H1 (cell line): Measurements from ENCODE around the gene TIMMDC1. TPM values are rescaled to one million over a fixed set of nuclear protein-coding genes. Genes with fewer than 3 reads are reported as not detected.
A peak's percentile ranks its signal among the peaks of the same experiment; 100 is the strongest.

Source experiments
- CTCF ChIA-PET: fragments of 300-600 bp; sonication (Branson Sonifier 250); formaldehyde crosslinking; loops from one replicate; lab custom pipeline; 2021; ENCODE audit not compliant: partially characterized antibody; lab: Charles Lee
- POLR2A ChIA-PET: fragments of 300-600 bp; sonication (Branson Sonifier 250); formaldehyde crosslinking; loops from one replicate; lab custom pipeline; 2021; ENCODE audit warnings: inconsistent platforms; ENCODE audit not compliant: partially characterized antibody; lab: Charles Lee
- DNase-seq, 2 experiments: peaks; one replicate each; pipeline versions ENCODE4 v3.0.0 to v3.0.0-alpha.2; 2010 to 2022; ENCODE audit warnings: low spot score in 2 of 2, low read depth in 1 of 2, mixed read lengths in 1 of 2
- FAIRE-seq: peaks from 2 replicates; lab custom pipeline; 2011; peaks lifted over from hg19 to GRCh38; lab: Jason Lieb, UNC
- H2AFZ ChIP-seq: 2 replicates; pipeline ENCODE4 v1.8.1; 2012; ENCODE audit warnings: low read length, inconsistent platforms
- H2AK5ac ChIP-seq: 2 replicates; pipeline ENCODE4 v1.6.1; 2013; ENCODE audit warnings: low read depth, low read length
- H2BK120ac ChIP-seq: replicated peaks from 2 replicates; pipeline ENCODE3; 2013; ENCODE audit warnings: low read depth, low read length, inconsistent platforms
- H2BK12ac ChIP-seq: 2 replicates; pipeline ENCODE4 v1.6.1; 2013; ENCODE audit warnings: low read depth, low read length
- H2BK15ac ChIP-seq: 2 replicates; pipeline ENCODE4 v1.6.1; 2013; ENCODE audit warnings: low read length
- H2BK20ac ChIP-seq: 2 replicates; pipeline ENCODE4 v1.6.1; 2013; ENCODE audit warnings: low read length
- H2BK5ac ChIP-seq: 2 replicates; pipeline ENCODE4 v1.6.1; 2013; ENCODE audit warnings: low read depth, low read length
- H3K14ac ChIP-seq: 2 replicates; pipeline ENCODE4 v1.6.1; 2013; ENCODE audit warnings: inconsistent platforms; ENCODE audit not compliant: insufficient read length
- H3K18ac ChIP-seq: 2 replicates; pipeline ENCODE4 v1.6.1; 2013; ENCODE audit warnings: low read length; ENCODE audit errors: extremely low read depth
- H3K23ac ChIP-seq: 2 replicates; pipeline ENCODE4 v1.6.1; 2013; ENCODE audit warnings: inconsistent platforms; ENCODE audit not compliant: insufficient read length
- H3K23me2 ChIP-seq: 2 replicates; pipeline ENCODE4 v1.6.1; 2013; ENCODE audit warnings: low read depth, low read length
- H3K27ac ChIP-seq: 2 replicates; pipeline ENCODE4 v1.6.1; 2011; ENCODE audit warnings: low read depth, low read length, inconsistent platforms
- H3K27me3 ChIP-seq, 4 experiments: replicated peaks in 1 of 4; 1 replicate in 1 of 4; 2 replicates in 3 of 4; pipeline versions ENCODE4 v1.6.1 to v1.8.1; 2011 to 2013; ENCODE audit warnings: low read length in 3 of 4, mild to moderate bottlenecking in 3 of 4, inconsistent platforms in 2 of 4, mixed read lengths in 2 of 4, moderate library complexity in 1 of 4; ENCODE audit not compliant: control insufficient read depth in 3 of 4, insufficient read depth in 3 of 4; ENCODE audit errors: extremely low read depth in 1 of 4
- H3K36me3 ChIP-seq, 4 experiments: 2 replicates each; pipeline versions ENCODE4 v1.6.1 to v1.8.1; 2011 to 2013; ENCODE audit warnings: mild to moderate bottlenecking in 4 of 4, low read length in 3 of 4, moderate library complexity in 2 of 4, control low read depth in 1 of 4, inconsistent platforms in 1 of 4; ENCODE audit not compliant: insufficient read depth in 4 of 4, control insufficient read depth in 2 of 4
- H3K4ac ChIP-seq: replicated peaks from 2 replicates; pipeline ENCODE3; 2013; ENCODE audit warnings: low read length, low read depth, mixed read lengths, inconsistent platforms; ENCODE audit not compliant: insufficient read length
- H3K4me1 ChIP-seq, 4 experiments: replicated peaks in 1 of 4; 1 replicate in 1 of 4; 2 replicates in 3 of 4; pipeline versions ENCODE4 v1.6.1 to v1.8.1; 2011 to 2013; ENCODE audit warnings: low read length in 3 of 4, inconsistent platforms in 2 of 4, mixed read lengths in 1 of 4; ENCODE audit not compliant: insufficient read depth in 4 of 4, control insufficient read depth in 3 of 4
- H3K4me2 ChIP-seq, 2 experiments: 2 replicates each; pipeline versions ENCODE4 v1.6.1 to v1.8.1; 2011 to 2013; ENCODE audit warnings: low read depth in 2 of 2, low read length in 2 of 2, control low read depth in 1 of 2, inconsistent platforms in 1 of 2, mild to moderate bottlenecking in 1 of 2; ENCODE audit not compliant: insufficient read depth in 1 of 2
- H3K4me3 ChIP-seq, 4 experiments: fragments of 200-600, 300-600 bp in 1 of 4; sonication (generic), shearing (Covaris generic), sonication (Bioruptor Twin) in 1 of 4; 2 replicates each; pipeline versions ENCODE4 v1.5.1 to v1.8.1; 2011 to 2016; ENCODE audit warnings: low read length in 4 of 4, low read depth in 3 of 4, control low read depth in 2 of 4, inconsistent platforms in 2 of 4, mild to moderate bottlenecking in 2 of 4, mixed read lengths in 1 of 4, moderate library complexity in 1 of 4; ENCODE audit not compliant: insufficient read depth in 2 of 4; ENCODE audit errors: extremely low read depth in 1 of 4
- H3K56ac ChIP-seq: replicated peaks from 2 replicates; pipeline ENCODE3; 2013; ENCODE audit warnings: low read depth, mild to moderate bottlenecking, mixed read lengths, low read length, inconsistent platforms; ENCODE audit not compliant: insufficient read length
- H3K79me1 ChIP-seq: 2 replicates; pipeline ENCODE4 v1.6.1; 2013; ENCODE audit warnings: low read depth, low read length, control low read depth
- H3K79me2 ChIP-seq, 2 experiments: 2 replicates each; pipeline versions ENCODE4 v1.6.1 to v1.8.1; 2012 to 2013; ENCODE audit warnings: low read length in 2 of 2, mild to moderate bottlenecking in 2 of 2, inconsistent platforms in 1 of 2; ENCODE audit not compliant: insufficient read depth in 2 of 2, control insufficient read depth in 1 of 2
- H3K9ac ChIP-seq, 4 experiments: replicated peaks in 1 of 4; 1 replicate in 1 of 4; 2 replicates in 3 of 4; pipeline versions ENCODE4 v1.6.1 to v1.8.1; 2011 to 2013; ENCODE audit warnings: low read depth in 3 of 4, low read length in 3 of 4, control low read depth in 2 of 4, mild to moderate bottlenecking in 2 of 4, moderate library complexity in 2 of 4, inconsistent platforms in 1 of 4; ENCODE audit errors: extremely low read depth in 1 of 4
- H3K9me3 ChIP-seq, 2 experiments: 2 replicates each; pipeline versions ENCODE4 v1.6.1 to v1.8.1; 2012 to 2013; ENCODE audit warnings: mild to moderate bottlenecking in 2 of 2, moderate library complexity in 2 of 2, control low read depth in 1 of 2, inconsistent platforms in 1 of 2, low read depth in 1 of 2, low read length in 1 of 2, mixed read lengths in 1 of 2; ENCODE audit not compliant: insufficient read depth in 2 of 2
- H4K20me1 ChIP-seq, 2 experiments: replicated peaks in 1 of 2; 2 replicates each; pipeline versions ENCODE3 to v1.8.1; 2011 to 2013; ENCODE audit warnings: inconsistent platforms in 2 of 2, low read length in 2 of 2, mild to moderate bottlenecking in 1 of 2; ENCODE audit not compliant: insufficient read depth in 2 of 2, control insufficient read depth in 1 of 2
- H4K5ac ChIP-seq: 2 replicates; pipeline ENCODE4 v1.6.1; 2013; ENCODE audit warnings: low read length, low read depth, mixed read lengths, inconsistent platforms; ENCODE audit not compliant: insufficient read length
- H4K8ac ChIP-seq: 2 replicates; pipeline ENCODE4 v1.8.0; 2013; ENCODE audit warnings: mild to moderate bottlenecking, moderate library complexity, low read length, inconsistent platforms; ENCODE audit not compliant: insufficient read depth; ENCODE audit errors: extremely low read depth
- H4K91ac ChIP-seq: replicated peaks from 2 replicates; pipeline ENCODE3; 2013; ENCODE audit warnings: low read length, mixed read lengths, inconsistent platforms; ENCODE audit not compliant: insufficient read length
- EZH2 ChIP-seq: fragments of 200-600 bp; sonication (generic); IDR thresholded peaks from 2 replicates; pipeline ENCODE4 v1.7.1; 2012; ENCODE audit warnings: low read depth, mild to moderate bottlenecking, moderate library complexity, low read length, inconsistent platforms; ENCODE audit not compliant: severe bottlenecking
- GTF2F1 ChIP-seq: IDR thresholded peaks from 2 replicates; pipeline ENCODE4 v1.6.1; 2012; ENCODE audit warnings: low read depth, low read length, improper control_type of control experiment, borderline replicate concordance
- RXRA ChIP-seq: IDR thresholded peaks from 2 replicates; pipeline ENCODE4 v1.6.1; 2011; ENCODE audit warnings: low read depth, mild to moderate bottlenecking, low read length, moderate library complexity; ENCODE audit not compliant: insufficient read depth
- SIX5 ChIP-seq: IDR thresholded peaks from 2 replicates; pipeline ENCODE4 v1.6.1; 2011; ENCODE audit warnings: mild to moderate bottlenecking, low read depth, low read length
- WGBS, 2 experiments: shearing (Covaris generic) in 1 of 2; methylation state at CpG; one replicate each; pipeline versions ENCODE4 v1.1.6 to v1.1.7; 2013 to 2015; ENCODE audit warnings: low lambda C conversion rate in 2 of 2, mixed read lengths in 2 of 2, inconsistent platforms in 1 of 2, low coverage in 1 of 2, missing lambda C conversion rate in 1 of 2; ENCODE audit not compliant: insufficient replicate concordance in 2 of 2, insufficient coverage in 1 of 2, insufficient read length in 1 of 2; ENCODE audit errors: extremely low coverage in 1 of 2, missing lambda C conversion rate in 1 of 2; 5-methylcytosine and 5-hydroxymethylcytosine counted together
- polyA plus RNA-seq, 7 experiments: library from polyadenylated mRNA; depleted of rRNA in 3 of 7; stranded (reverse) in 5 of 7; unstranded in 2 of 7; fragments of >200 nt in 5 of 7; fragments of 200-250 nt in 2 of 7; gene quantifications; 1 replicate in 5 of 7; 2 replicates in 1 of 7; 4 replicates in 1 of 7; pipeline versions ENCODE4 v1.2.1 to v1.2.3, GENCODE V29; 2011 to 2013; ENCODE audit warnings: missing spikeins in 2 of 7, mixed read lengths in 2 of 7
- total RNA-seq: library from RNA; stranded (reverse); fragmentation: NEBNext Ultra II Directional; extraction: Animal tissue kit (Norgen Biotek cat#: 25700); gene quantifications from 2 replicates; pipeline ENCODE4 v1.2.1, GENCODE V29; 2021

TIMMDC1 gene
- total and polyA plus RNA-seq, 2 of the 8 experiments (the other 6 are each of a cell fraction or from before 2014, with no cell fraction given) = 80.7 to 128 TPM

- no peak overlapping the region for H2AK5ac ChIP-seq
- no peak overlapping the region for H4K5ac ChIP-seq
- H4K20me1 ChIP-seq = no peaks in the 10 kb centered on the region
- H3K4me1 ChIP-seq = no peaks in the 10 kb centered on the region; a peak in 1 of 7 replicates
- peak overlapping the region; percentile 71 to 78 for H3K4me2 ChIP-seq
- H3K79me1 ChIP-seq = no peaks in the 10 kb centered on the region; the same call in 1 of the 2 replicates
- peaks cover 0 to 21% (median 3%) of the 10 kb centered on the region in 4 experiments; a peak in 2 of 8 replicates for H3K36me3 ChIP-seq
- no peak overlapping the region for H4K8ac ChIP-seq
- no peak overlapping the region for H3K56ac ChIP-seq
- H2BK12ac ChIP-seq = no peak overlapping the region
- H2BK15ac ChIP-seq = no peak overlapping the region
- H3K23ac ChIP-seq = no peak overlapping the region
- DNase-seq (no peak), FAIRE-seq (no peak)
- peak overlapping the region; percentile 39; the same call in 1 of the 2 replicates for H2BK5ac ChIP-seq
- H3K23me2 ChIP-seq = peaks cover 5% of the 10 kb centered on the region; the same call in 1 of the 2 replicates
- no peak for TF ChIP-seq SIX5
- no peak for TF ChIP-seq RXRA
- TF ChIP-seq EZH2 = no peak
- TF ChIP-seq GTF2F1 = no peak
- ChIA-PET CTCF (interaction anchor here (1.2 to 1.8 kb wide), 3 partner anchors 8 to 183 kb away, joined by 4 to 5 read pairs (median 5); no protein-coding TSS in a partner anchor), POLR2A (interaction anchor here (0.6 to 4.0 kb wide), 17 partner anchors 9 to 296 kb away, joined by 3 to 27 read pairs (median 4); partner anchors contain the start of genes ADPRH, POGLUT1 and TMEM39A)
- no peak overlapping the region for H2BK120ac ChIP-seq
- peak overlapping the region; percentile 93 to 98 (median 97) for H3K4me3 ChIP-seq
- H3K4ac ChIP-seq = no peak overlapping the region
- H3K27ac ChIP-seq = no peak overlapping the region
- no peak overlapping the region for H3K14ac ChIP-seq
- no peak overlapping the region for H3K18ac ChIP-seq
- H2BK20ac ChIP-seq = no peak overlapping the region
- no peak overlapping the region for H2AFZ ChIP-seq
- no peak overlapping the region for H4K91ac ChIP-seq
- 14% methylated on average over 5 of the region's 8 CpGs; no CpG with 5 or more reads in 1 of the 2 experiments for WGBS, 2 experiments
- no peaks in the 10 kb centered on the region for H3K9me3 ChIP-seq
- H3K79me2 ChIP-seq = peaks cover 3 to 32% of the 10 kb centered on the region in 2 experiments; a peak in 2 of 4 replicates
- peak overlapping the region; percentile 75 to 96 (median 86) for H3K9ac ChIP-seq
- no peaks in the 10 kb centered on the region for H3K27me3 ChIP-seq
Observed at GRCh38 chr3:119497820-119498185, 544 bp upstream of the TIMMDC1 start.
